Measurements from ENCODE around the gene KRT34.

KRT34 gene

GRCh38 chr17:41420134-41420533 is 38.0 kb upstream of the KRT34 start:
- H4K91ac ChIP-seq (ENCODE audit: low read length): no peak overlapping the region
- H2BK120ac ChIP-seq (ENCODE audit: low read depth, low read length): no peak overlapping the region
- H3K27ac ChIP-seq (ENCODE audit: low read length, poor library complexity, severe bottlenecking): no peak overlapping the region
- no peak overlapping the region for H3K14ac ChIP-seq (ENCODE audit: low read length in 2 of 2)
- no peaks in the 10 kb centered on the region for H3K36me3 ChIP-seq (ENCODE audit: control insufficient read depth in 1 of 2, insufficient read depth in 2 of 2, low read depth in 1 of 2, low read length in 2 of 2)
- DNase-seq: no peak
- no peak overlapping the region for H2BK5ac ChIP-seq (ENCODE audit: low read depth, low read length, poor library complexity, severe bottlenecking)
- peaks cover 17% of the 10 kb centered on the region for H3K4me1 ChIP-seq (ENCODE audit: control insufficient read depth, insufficient read depth, low read depth, low read length)
- peaks cover 0 to 30% of the 10 kb centered on the region in 2 experiments for H3K27me3 ChIP-seq (ENCODE audit: control insufficient read depth in 1 of 2, insufficient read depth in 1 of 2, low read length in 2 of 2)
- H3K9ac ChIP-seq (ENCODE audit: low read length): no peak overlapping the region
- no peak overlapping the region for H4K8ac ChIP-seq (ENCODE audit: low read length)
- H2BK15ac ChIP-seq (ENCODE audit: low read depth, poor library complexity, severe bottlenecking): no peak overlapping the region
- H2AK5ac ChIP-seq (ENCODE audit: low read length, severe bottlenecking): peak overlapping the region; percentile 33
- no peaks in the 10 kb centered on the region for H3K79me1 ChIP-seq (replicated peaks; ENCODE audit: low read length, poor library complexity, severe bottlenecking)
- H3K4ac ChIP-seq (ENCODE audit: low read depth in 1 of 2, low read length in 2 of 2): no peak overlapping the region
- H2BK12ac ChIP-seq (ENCODE audit: low read length in 2 of 2): no peak overlapping the region
- H3K23ac ChIP-seq (ENCODE audit: low read length in 2 of 2): no peak overlapping the region
- 91% methylated on average over 3 of the region's 4 CpGs for WGBS
- no peak overlapping the region for H2AFZ ChIP-seq (ENCODE audit: low read depth, low read length)
- no peak overlapping the region for H3K4me2 ChIP-seq (ENCODE audit: low read length, poor library complexity, severe bottlenecking)
- no peaks in the 10 kb centered on the region for H3K9me3 ChIP-seq (ENCODE audit: control insufficient read depth, low read length)
- H3K4me3 ChIP-seq (ENCODE audit: insufficient read depth in 1 of 2, low read depth in 1 of 2, low read length in 2 of 2): no peak overlapping the region
- no peak overlapping the region for H3K18ac ChIP-seq (ENCODE audit: low read depth in 1 of 2, low read length in 2 of 2)

- no peak overlapping the region for H2AFZ ChIP-seq (ENCODE audit: low read depth, low read length)
- no peaks in the 10 kb centered on the region for H3K36me3 ChIP-seq (ENCODE audit: control insufficient read depth in 1 of 2, insufficient read depth in 2 of 2, low read depth in 1 of 2, low read length in 2 of 2)
- no peak overlapping the region for H3K27ac ChIP-seq (ENCODE audit: low read length, poor library complexity, severe bottlenecking)
- no peaks in the 10 kb centered on the region for H3K79me1 ChIP-seq (replicated peaks; ENCODE audit: low read length, poor library complexity, severe bottlenecking)
- peaks cover 0 to 30% of the 10 kb centered on the region in 2 experiments for H3K27me3 ChIP-seq (ENCODE audit: control insufficient read depth in 1 of 2, insufficient read depth in 1 of 2, low read length in 2 of 2)
- no peak overlapping the region for H2BK15ac ChIP-seq (ENCODE audit: low read depth, poor library complexity, severe bottlenecking)
- no peak overlapping the region for H4K8ac ChIP-seq (ENCODE audit: low read length)
- no peak overlapping the region for H4K91ac ChIP-seq (ENCODE audit: low read length)
- H2BK12ac ChIP-seq (ENCODE audit: low read length in 2 of 2): no peak overlapping the region
- no peaks in the 10 kb centered on the region for H3K9me3 ChIP-seq (ENCODE audit: control insufficient read depth, low read length)
- no peak overlapping the region for H3K23ac ChIP-seq (ENCODE audit: low read length in 2 of 2)
- peak overlapping the region; percentile 33 for H2AK5ac ChIP-seq (ENCODE audit: low read length, severe bottlenecking)
- no peak for DNase-seq
- no peak overlapping the region for H3K4me2 ChIP-seq (ENCODE audit: low read length, poor library complexity, severe bottlenecking)
- no peak overlapping the region for H2BK120ac ChIP-seq (ENCODE audit: low read depth, low read length)
- H3K14ac ChIP-seq (ENCODE audit: low read length in 2 of 2): no peak overlapping the region
- H3K9ac ChIP-seq (ENCODE audit: low read length): no peak overlapping the region
- no peak overlapping the region for H3K4ac ChIP-seq (ENCODE audit: low read depth in 1 of 2, low read length in 2 of 2)
- no peak overlapping the region for H3K18ac ChIP-seq (ENCODE audit: low read depth in 1 of 2, low read length in 2 of 2)
- 94% methylated on average over 4 of the region's 4 CpGs for WGBS
- peaks cover 18% of the 10 kb centered on the region for H3K4me1 ChIP-seq (ENCODE audit: control insufficient read depth, insufficient read depth, low read depth, low read length)
- H2BK5ac ChIP-seq (ENCODE audit: low read depth, low read length, poor library complexity, severe bottlenecking): no peak overlapping the region
- H3K4me3 ChIP-seq (ENCODE audit: insufficient read depth in 1 of 2, low read depth in 1 of 2, low read length in 2 of 2): no peak overlapping the region
These were observed 37.6 kb upstream of the KRT34 start for GRCh38 chr17:41419716-41420115.

- no peak for DNase-seq
These were observed 36.2 kb upstream of the KRT34 start for GRCh38 chr17:41418116-41418860.

DNA sequence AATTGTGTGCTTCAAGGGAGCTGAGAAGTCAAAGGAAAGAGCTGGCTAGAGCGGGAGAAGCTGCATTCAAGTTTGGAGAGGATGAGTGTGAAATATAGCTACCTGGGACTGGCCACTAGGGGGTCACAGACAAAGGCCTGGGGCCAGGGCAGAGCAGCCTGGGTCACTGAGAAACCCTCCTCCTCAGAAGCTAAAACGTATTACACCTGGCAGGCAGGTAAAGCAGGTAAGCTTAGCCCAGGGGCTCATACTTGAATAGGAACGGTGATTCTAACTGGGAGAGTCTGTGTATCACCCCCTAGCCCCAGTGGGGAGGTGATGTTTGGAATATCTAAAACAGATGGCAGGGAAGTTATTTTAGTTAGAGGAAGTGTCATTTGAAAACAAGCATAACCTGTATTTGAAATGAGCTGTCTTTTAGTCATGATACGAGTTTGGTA is 35.5 kb upstream of the KRT34 start:
- H2BK5ac ChIP-seq (ENCODE audit: low read depth, low read length, poor library complexity, severe bottlenecking): no peak overlapping the region
- no peak overlapping the region for H3K4ac ChIP-seq (ENCODE audit: low read depth in 1 of 2, low read length in 2 of 2)
- no peak overlapping the region for H3K18ac ChIP-seq (ENCODE audit: low read depth in 1 of 2, low read length in 2 of 2)
- H2BK120ac ChIP-seq (ENCODE audit: low read depth, low read length): no peak overlapping the region
- no peak overlapping the region for H3K4me3 ChIP-seq (ENCODE audit: insufficient read depth in 1 of 2, low read depth in 1 of 2, low read length in 2 of 2)
- no peak overlapping the region for H2BK15ac ChIP-seq (ENCODE audit: low read depth, poor library complexity, severe bottlenecking)
- H3K27me3 ChIP-seq (ENCODE audit: control insufficient read depth in 1 of 2, insufficient read depth in 1 of 2, low read length in 2 of 2): peaks cover 0 to 17% of the 10 kb centered on the region in 2 experiments
- H4K91ac ChIP-seq (ENCODE audit: low read length): no peak overlapping the region
- 49% methylated on average over 4 of the region's 4 CpGs for WGBS
- no peak overlapping the region for H3K4me2 ChIP-seq (ENCODE audit: low read length, poor library complexity, severe bottlenecking)
- no peak overlapping the region for H2BK12ac ChIP-seq (ENCODE audit: low read length in 2 of 2)
- H3K36me3 ChIP-seq (ENCODE audit: control insufficient read depth in 1 of 2, insufficient read depth in 2 of 2, low read depth in 1 of 2, low read length in 2 of 2): no peaks in the 10 kb centered on the region
- H3K14ac ChIP-seq (ENCODE audit: low read length in 2 of 2): no peak overlapping the region
- no peak overlapping the region for H3K23ac ChIP-seq (ENCODE audit: low read length in 2 of 2)
- H2AK5ac ChIP-seq (ENCODE audit: low read length, severe bottlenecking): peak overlapping the region; percentile 92
- no peaks in the 10 kb centered on the region for H3K9me3 ChIP-seq (ENCODE audit: control insufficient read depth, low read length)
- H3K9ac ChIP-seq (ENCODE audit: low read length): no peak overlapping the region
- H2AFZ ChIP-seq (ENCODE audit: low read depth, low read length): no peak overlapping the region
- no peak for DNase-seq
- no peaks in the 10 kb centered on the region for H3K79me1 ChIP-seq (replicated peaks; ENCODE audit: low read length, poor library complexity, severe bottlenecking)
- H3K4me1 ChIP-seq (ENCODE audit: control insufficient read depth, insufficient read depth, low read depth, low read length): peaks cover 18% of the 10 kb centered on the region
- no peak overlapping the region for H3K27ac ChIP-seq (ENCODE audit: low read length, poor library complexity, severe bottlenecking)
- no peak overlapping the region for H4K8ac ChIP-seq (ENCODE audit: low read length)

More at GRCh38 chr17:41418116-41418860, 36.2 kb upstream of the KRT34 start:
- Histone ChIP-seq H2BK15ac (ENCODE audit: low read depth, poor library complexity, severe bottlenecking) (no peak overlapping the region), H3K9me3 (ENCODE audit: control insufficient read depth, low read length) (no peaks in the 10 kb centered on the region), H3K27me3 (ENCODE audit: control insufficient read depth in 1 of 2, insufficient read depth in 1 of 2, low read length in 2 of 2) (peaks cover 0 to 23% of the 10 kb centered on the region in 2 experiments), H2BK5ac (ENCODE audit: low read depth, low read length, poor library complexity, severe bottlenecking) (no peak overlapping the region), H3K14ac (ENCODE audit: low read length in 2 of 2) (no peak overlapping the region), H3K27ac (ENCODE audit: low read length, poor library complexity, severe bottlenecking) (no peak overlapping the region), H4K8ac (ENCODE audit: low read length) (no peak overlapping the region), H3K23ac (ENCODE audit: low read length in 2 of 2) (no peak overlapping the region), H3K18ac (ENCODE audit: low read depth in 1 of 2, low read length in 2 of 2) (no peak overlapping the region), H2BK12ac (ENCODE audit: low read length in 2 of 2) (no peak overlapping the region), H3K9ac (ENCODE audit: low read length) (no peak overlapping the region), H3K4me3 (ENCODE audit: insufficient read depth in 1 of 2, low read depth in 1 of 2, low read length in 2 of 2) (no peak overlapping the region), H3K79me1 (replicated peaks; ENCODE audit: low read length, poor library complexity, severe bottlenecking) (no peaks in the 10 kb centered on the region), H3K4me1 (ENCODE audit: control insufficient read depth, insufficient read depth, low read depth, low read length) (peaks cover 18% of the 10 kb centered on the region), H3K36me3 (ENCODE audit: control insufficient read depth in 1 of 2, insufficient read depth in 2 of 2, low read depth in 1 of 2, low read length in 2 of 2) (no peaks in the 10 kb centered on the region), H3K4me2 (ENCODE audit: low read length, poor library complexity, severe bottlenecking) (no peak overlapping the region), H2AK5ac (ENCODE audit: low read length, severe bottlenecking) (peak overlapping the region; percentile 69), H3K4ac (ENCODE audit: low read depth in 1 of 2, low read length in 2 of 2) (no peak overlapping the region), H2AFZ (ENCODE audit: low read depth, low read length) (no peak overlapping the region), H4K91ac (ENCODE audit: low read length) (no peak overlapping the region), H2BK120ac (ENCODE audit: low read depth, low read length) (no peak overlapping the region)
- 97% methylated on average over 6 of the region's 7 CpGs for WGBS

Measured in mesenchymal stem cell (in vitro differentiated cells and primary cell).